SU-DHL-6 (cell line): ENCODE data around the gene BCKDHB.

ENCODE experiments used
- H2AFZ ChIP-seq: fragments of 200-600 bp; sonication (generic); 2 replicates; pipeline ENCODE4 v1.6.1; 2014; ENCODE audit warnings: low read depth, mild to moderate bottlenecking, moderate library complexity, mixed read lengths, antibody characterized with exemption, low read length; ENCODE audit not compliant: severe bottlenecking
- H3F3A ChIP-seq: fragments of 200-600 bp; shearing (Covaris generic); 2 replicates; pipeline ENCODE4 v1.6.0; 2016; ENCODE audit warnings: antibody characterized with exemption, mild to moderate bottlenecking; ENCODE audit not compliant: insufficient read depth
- H3K27ac ChIP-seq: fragments of 200-600 bp; sonication (generic); 2 replicates; pipeline ENCODE4 v1.5.1; 2016; ENCODE audit warnings: low read depth, mild to moderate bottlenecking, low read length, moderate library complexity, mixed read lengths
- H3K27me3 ChIP-seq: fragments of 200-600 bp; sonication (generic), shearing (Covaris generic); 2 replicates; pipeline ENCODE4 v1.6.0; 2014; ENCODE audit warnings: mild to moderate bottlenecking, low read length
- H3K36me3 ChIP-seq: fragments of 200-600 bp; sonication (generic); 2 replicates; pipeline ENCODE4 v1.6.1; 2014; ENCODE audit warnings: mild to moderate bottlenecking, low read length, mixed read lengths
- H3K4me2 ChIP-seq: fragments of 300-600, 200-600 bp; shearing (Covaris generic), sonication (generic); 2 replicates; pipeline ENCODE4 v1.6.0; 2014; ENCODE audit warnings: low read length, low read depth, mild to moderate bottlenecking; ENCODE audit not compliant: poor library complexity, severe bottlenecking
- H3K4me3 ChIP-seq: fragments of 200-600 bp; sonication (generic); 2 replicates; pipeline ENCODE4 v1.5.1; 2014; ENCODE audit warnings: antibody characterized with exemption, low read length, mild to moderate bottlenecking, mixed read lengths; ENCODE audit not compliant: insufficient read depth, poor library complexity, severe bottlenecking
- H3K79me2 ChIP-seq: fragments of 200-600 bp; sonication (generic); 2 replicates; pipeline ENCODE4 v1.6.1; 2014; ENCODE audit warnings: mild to moderate bottlenecking, low read length, moderate library complexity; ENCODE audit not compliant: insufficient read depth
- H3K9ac ChIP-seq: fragments of 200-600 bp; sonication (generic); 2 replicates; pipeline ENCODE4 v1.7.0; 2014; ENCODE audit warnings: mild to moderate bottlenecking, low read length
- H3K9me2 ChIP-seq: fragments of 200-600 bp; sonication (generic); replicated peaks from 2 replicates; pipeline ENCODE4 v1.6.1; 2014; ENCODE audit warnings: low read length; ENCODE audit not compliant: insufficient read depth
- H3K9me3 ChIP-seq: fragments of 200-600 bp; sonication (generic); 2 replicates; pipeline ENCODE4 v1.6.1; 2014; ENCODE audit warnings: low read length, mixed read lengths; ENCODE audit not compliant: insufficient read depth
- H4K20me1 ChIP-seq: fragments of 200-600 bp; sonication (generic); 2 replicates; pipeline ENCODE4 v1.6.1; 2014; ENCODE audit warnings: low read depth, mild to moderate bottlenecking, antibody characterized with exemption, low read length, moderate library complexity, mixed read lengths
- CTCF ChIP-seq: fragments of 200-600 bp; sonication (generic); IDR thresholded peaks from one replicate; pipeline ENCODE4 v1.5.1; 2017; ENCODE audit warnings: antibody characterized with exemption, mild to moderate bottlenecking, low read length, moderate library complexity; ENCODE audit not compliant: insufficient read depth, poor library complexity, severe bottlenecking
- EZH2phosphoT487 ChIP-seq: fragments of 200-600 bp; sonication (generic), shearing (Covaris generic); conservative IDR thresholded peaks from 2 replicates; pipeline ENCODE4 v1.6.1; 2018; ENCODE audit warnings: mild to moderate bottlenecking, antibody characterized with exemption, low read length, moderate library complexity, mixed read lengths

Gene BCKDHB

GRCh38 chr6:80388507-80388906 is 282.0 kb downstream of the BCKDHB start:
- Histone ChIP-seq H3K9me3 (no peaks in the 10 kb centered on the region), H3K79me2 (no peaks in the 10 kb centered on the region), H2AFZ (no peak overlapping the region), H3K27me3 (no peaks in the 10 kb centered on the region), H3K27ac (no peak overlapping the region), H3K36me3 (no peaks in the 10 kb centered on the region), H3K4me2 (no peak overlapping the region), H3K9me2 (no peaks in the 10 kb centered on the region), H4K20me1 (no peaks in the 10 kb centered on the region), H3F3A (no peaks in the 10 kb centered on the region), H3K4me3 (no peak overlapping the region), H3K9ac (no peak overlapping the region)
- TF ChIP-seq CTCF (no peak), EZH2phosphoT487 (no peak)
